GM23338 (cell line): ENCODE data around the gene ANGPTL2. TPM values are rescaled to one million over a fixed set of nuclear protein-coding genes. Genes with fewer than 3 reads are reported as not detected.

Source experiments
- ATAC-seq: fragments of 200-7000 bp; cut with Tn5 transposase; 3 replicates; pipeline ENCODE4 v1.9.1; 2020
- DNase-seq: peaks from one replicate; pipeline ENCODE4 v3.0.0-alpha.2; 2015; ENCODE audit warnings: low spot score
- H2AFZ ChIP-seq: fragments of 200-600 bp; sonication (generic); 2 replicates; pipeline ENCODE4 v1.8.0; 2016; ENCODE audit warnings: antibody characterized with exemption, mild to moderate bottlenecking, moderate library complexity
- H3F3A ChIP-seq: fragments of 200-600 bp; sonication (generic); replicated peaks from 2 replicates; pipeline ENCODE4 v1.8.0; 2017; ENCODE audit warnings: antibody characterized with exemption, mixed run types, low read depth
- H3K27ac ChIP-seq: fragments of 200-600 bp; sonication (generic); 2 replicates; pipeline ENCODE4 v1.6.1; 2016; ENCODE audit warnings: low read depth
- H3K27me3 ChIP-seq: fragments of 200-600 bp; sonication (generic); 2 replicates; pipeline ENCODE4 v1.8.0; 2016; ENCODE audit warnings: mild to moderate bottlenecking, mixed run types, moderate library complexity; ENCODE audit not compliant: insufficient read depth
- H3K36me3 ChIP-seq: fragments of 200-600 bp; sonication (generic); 2 replicates; pipeline ENCODE4 v1.8.0; 2016; ENCODE audit warnings: mild to moderate bottlenecking; ENCODE audit not compliant: insufficient read depth
- H3K4me1 ChIP-seq: fragments of 200-600 bp; sonication (generic); 2 replicates; pipeline ENCODE4 v1.8.0; 2016; ENCODE audit warnings: mild to moderate bottlenecking, moderate library complexity; ENCODE audit not compliant: insufficient read depth
- H3K4me2 ChIP-seq: fragments of 200-600 bp; sonication (generic); 2 replicates; pipeline ENCODE4 v1.7.1; 2017; ENCODE audit warnings: mixed run types
- H3K4me3 ChIP-seq: fragments of 200-600 bp; sonication (generic); 2 replicates; pipeline ENCODE4 v1.6.1; 2016; ENCODE audit warnings: mixed run types
- H3K79me2 ChIP-seq: fragments of 200-600 bp; sonication (generic); replicated peaks from 2 replicates; pipeline ENCODE4 v1.8.0; 2017; ENCODE audit warnings: mild to moderate bottlenecking; ENCODE audit not compliant: insufficient read depth
- H3K9me2 ChIP-seq: fragments of 200-600 bp; sonication (generic); 2 replicates; pipeline ENCODE4 v1.8.0; 2017; ENCODE audit not compliant: insufficient read depth
- H4K20me1 ChIP-seq: fragments of 200-600 bp; sonication (generic); replicated peaks from 2 replicates; pipeline ENCODE4 v1.8.0; 2017; ENCODE audit warnings: mild to moderate bottlenecking; ENCODE audit not compliant: insufficient read depth
- H3K27ac Mint-ChIP-seq: 2 replicates; pipeline ENCODE4 v1.8.0; 2020; ENCODE audit warnings: inconsistent platforms, mild to moderate bottlenecking, moderate library complexity, mixed read lengths
- H3K27me3 Mint-ChIP-seq: 3 replicates; pipeline ENCODE4 v1.8.0; 2022; ENCODE audit warnings: low read depth, mild to moderate bottlenecking, moderate library complexity, mixed read lengths, inconsistent platforms; ENCODE audit not compliant: insufficient read depth, poor library complexity
- H3K36me3 Mint-ChIP-seq: 3 replicates; pipeline ENCODE4 v1.8.0; 2021; ENCODE audit warnings: low read depth, mild to moderate bottlenecking, inconsistent platforms, moderate library complexity, mixed read lengths
- H3K4me1 Mint-ChIP-seq: 3 replicates; pipeline ENCODE4 v1.8.0; 2020; ENCODE audit warnings: mild to moderate bottlenecking, inconsistent platforms, mixed read lengths
- H3K4me3 Mint-ChIP-seq: 3 replicates; pipeline ENCODE4 v1.8.0; 2021; ENCODE audit warnings: moderate library complexity, mild to moderate bottlenecking, inconsistent platforms, mixed read lengths
- H3K9me3 Mint-ChIP-seq: 3 replicates; pipeline ENCODE4 v1.8.0; 2020; ENCODE audit warnings: moderate library complexity, mild to moderate bottlenecking, inconsistent platforms, mixed read lengths
- CREB1 ChIP-seq: fragments of 250-450 bp; sonication (Bioruptor Pico); IDR thresholded peaks from 2 replicates; pipeline ENCODE4 v1.5.0; 2020; ENCODE audit warnings: low read depth, mild to moderate bottlenecking, moderate library complexity
- EZH2 ChIP-seq: fragments of 200-600 bp; sonication (generic); IDR thresholded peaks from one replicate; pipeline ENCODE4 v1.8.0; 2017; ENCODE audit warnings: antibody characterized with exemption, mild to moderate bottlenecking, low read depth; ENCODE audit not compliant: unreplicated experiment
- JUNB ChIP-seq: IDR thresholded peaks from one replicate; pipeline ENCODE4 v1.6.1; 2016; ENCODE audit warnings: antibody characterized with exemption; ENCODE audit not compliant: unreplicated experiment
- NANOG ChIP-seq: IDR thresholded peaks from 2 replicates; pipeline ENCODE4 v1.6.1; 2016; ENCODE audit warnings: antibody characterized with exemption, borderline replicate concordance
- POLR2AphosphoS5 ChIP-seq: IDR thresholded peaks from 2 replicates; pipeline ENCODE4 v1.6.1; 2016; ENCODE audit warnings: antibody characterized with exemption, low read depth
- STAT1 ChIP-seq: IDR thresholded peaks from one replicate; pipeline ENCODE4 v1.6.1; 2016; ENCODE audit warnings: antibody characterized with exemption; ENCODE audit not compliant: unreplicated experiment
- ZNF114 ChIP-seq: fragments of 250-450 bp; sonication (Bioruptor Pico); IDR thresholded peaks from 2 replicates; pipeline ENCODE4 v1.5.0; 2020; ENCODE audit warnings: mild to moderate bottlenecking, moderate library complexity
- ZNF331 ChIP-seq: fragments of 250-450 bp; sonication (Bioruptor Pico); IDR thresholded peaks from 2 replicates; pipeline ENCODE4 v1.5.0; 2020; ENCODE audit warnings: low read depth, mild to moderate bottlenecking, moderate library complexity
- polyA plus RNA-seq: library from polyadenylated mRNA; unstranded; fragments of >200 nt; fragmentation: Nextera tagmentation; extraction: Ambion mirVana; gene quantifications from 2 replicates; pipeline ENCODE4 v1.2.1, GENCODE V29; 2016
- total RNA-seq: library from RNA; depleted of rRNA; stranded (reverse); fragments of >200 nt; shearing (Covaris generic); gene quantifications from 2 replicates; pipeline ENCODE4 v1.2.3, GENCODE V29; 2014
- TF ChIP-seq, protein P1 (sequence below), 2 experiments: fragments of 200-600 bp in 1 of 2; sonication (generic) in 1 of 2; conservative IDR thresholded peaks; 2 replicates each; pipeline versions ENCODE4 v1.5.1 to v1.6.1; 2016 to 2017; ENCODE audit warnings: antibody characterized with exemption in 2 of 2, low read depth in 2 of 2, mild to moderate bottlenecking in 2 of 2, moderate library complexity in 1 of 2
- TF ChIP-seq, protein P2 (sequence below): IDR thresholded peaks from one replicate; pipeline ENCODE4 v1.6.1; 2018; ENCODE audit warnings: antibody characterized with exemption; ENCODE audit not compliant: unreplicated experiment

Gene ANGPTL2
- total and polyA plus RNA-seq, 2 experiments from 2014 or later = 2.9 to 5.2 TPM

DNA sequence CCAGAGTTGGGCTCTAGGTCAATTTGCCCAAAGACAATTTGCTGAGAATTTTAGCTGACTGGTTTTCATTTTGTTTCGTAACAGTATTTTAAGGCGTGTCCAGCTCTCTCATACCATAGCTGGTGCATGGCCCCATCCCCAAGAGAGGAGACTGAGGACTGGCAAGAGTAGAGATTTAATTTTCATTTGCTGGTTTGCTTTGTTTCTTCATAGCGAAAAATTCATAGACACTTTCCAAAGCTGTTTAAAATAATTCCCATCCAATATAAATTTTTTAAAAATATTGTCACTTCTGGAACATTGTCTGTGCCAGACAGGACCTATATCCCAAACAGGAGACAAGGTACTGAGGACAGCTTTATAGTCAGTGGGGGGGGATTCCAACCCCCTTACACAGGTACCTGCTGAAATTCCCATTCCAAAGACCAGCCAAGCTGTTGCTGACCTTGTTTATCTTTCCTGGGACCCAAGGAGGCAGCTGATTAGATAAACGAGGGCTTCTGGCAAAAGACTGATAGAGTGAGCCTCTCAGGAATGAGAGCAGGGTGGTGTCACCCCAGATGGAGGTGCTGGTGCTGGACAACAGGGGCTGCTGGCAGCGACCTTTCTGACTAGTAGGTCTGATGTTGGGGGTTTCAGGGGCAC lies 6.8 kb upstream of the ANGPTL2 start:
- TF ChIP-seq POLR2AphosphoS5 = no peak
- TF ChIP-seq ZNF114 = no peak
- no peak for TF ChIP-seq STAT1
- TF ChIP-seq, protein P1, sequence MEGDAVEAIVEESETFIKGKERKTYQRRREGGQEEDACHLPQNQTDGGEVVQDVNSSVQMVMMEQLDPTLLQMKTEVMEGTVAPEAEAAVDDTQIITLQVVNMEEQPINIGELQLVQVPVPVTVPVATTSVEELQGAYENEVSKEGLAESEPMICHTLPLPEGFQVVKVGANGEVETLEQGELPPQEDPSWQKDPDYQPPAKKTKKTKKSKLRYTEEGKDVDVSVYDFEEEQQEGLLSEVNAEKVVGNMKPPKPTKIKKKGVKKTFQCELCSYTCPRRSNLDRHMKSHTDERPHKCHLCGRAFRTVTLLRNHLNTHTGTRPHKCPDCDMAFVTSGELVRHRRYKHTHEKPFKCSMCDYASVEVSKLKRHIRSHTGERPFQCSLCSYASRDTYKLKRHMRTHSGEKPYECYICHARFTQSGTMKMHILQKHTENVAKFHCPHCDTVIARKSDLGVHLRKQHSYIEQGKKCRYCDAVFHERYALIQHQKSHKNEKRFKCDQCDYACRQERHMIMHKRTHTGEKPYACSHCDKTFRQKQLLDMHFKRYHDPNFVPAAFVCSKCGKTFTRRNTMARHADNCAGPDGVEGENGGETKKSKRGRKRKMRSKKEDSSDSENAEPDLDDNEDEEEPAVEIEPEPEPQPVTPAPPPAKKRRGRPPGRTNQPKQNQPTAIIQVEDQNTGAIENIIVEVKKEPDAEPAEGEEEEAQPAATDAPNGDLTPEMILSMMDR (conservative IDR thresholded peaks at IDR 0.05; ENCODE audit: low read depth in 2 of 2) = no peak
- H3K9me2 ChIP-seq = no peaks in the 10 kb centered on the region
- ATAC-seq (no peak), DNase-seq (no peak)
- H3K27me3 Mint-ChIP-seq = peaks cover 9% of the 10 kb centered on the region
- no peaks in the 10 kb centered on the region for H3K9me3 Mint-ChIP-seq
- peaks cover 31% of the 10 kb centered on the region for H3K4me1 Mint-ChIP-seq
- H3K4me3 Mint-ChIP-seq = no peak overlapping the region
- H3K4me2 ChIP-seq = no peak overlapping the region
- no peaks in the 10 kb centered on the region for H3K36me3 ChIP-seq
- H3K4me3 ChIP-seq = no peak overlapping the region
- no peaks in the 10 kb centered on the region for H3K36me3 Mint-ChIP-seq
- H4K20me1 ChIP-seq = peaks cover 4% of the 10 kb centered on the region
- H3K79me2 ChIP-seq = no peaks in the 10 kb centered on the region
- no peak overlapping the region for H3K27ac ChIP-seq
- no peak overlapping the region for H3K27ac Mint-ChIP-seq
- H2AFZ ChIP-seq = no peak overlapping the region
- no peaks in the 10 kb centered on the region for H3K27me3 ChIP-seq
- H3K4me1 ChIP-seq = peaks cover 24% of the 10 kb centered on the region
- H3F3A ChIP-seq = no peaks in the 10 kb centered on the region

DNA sequence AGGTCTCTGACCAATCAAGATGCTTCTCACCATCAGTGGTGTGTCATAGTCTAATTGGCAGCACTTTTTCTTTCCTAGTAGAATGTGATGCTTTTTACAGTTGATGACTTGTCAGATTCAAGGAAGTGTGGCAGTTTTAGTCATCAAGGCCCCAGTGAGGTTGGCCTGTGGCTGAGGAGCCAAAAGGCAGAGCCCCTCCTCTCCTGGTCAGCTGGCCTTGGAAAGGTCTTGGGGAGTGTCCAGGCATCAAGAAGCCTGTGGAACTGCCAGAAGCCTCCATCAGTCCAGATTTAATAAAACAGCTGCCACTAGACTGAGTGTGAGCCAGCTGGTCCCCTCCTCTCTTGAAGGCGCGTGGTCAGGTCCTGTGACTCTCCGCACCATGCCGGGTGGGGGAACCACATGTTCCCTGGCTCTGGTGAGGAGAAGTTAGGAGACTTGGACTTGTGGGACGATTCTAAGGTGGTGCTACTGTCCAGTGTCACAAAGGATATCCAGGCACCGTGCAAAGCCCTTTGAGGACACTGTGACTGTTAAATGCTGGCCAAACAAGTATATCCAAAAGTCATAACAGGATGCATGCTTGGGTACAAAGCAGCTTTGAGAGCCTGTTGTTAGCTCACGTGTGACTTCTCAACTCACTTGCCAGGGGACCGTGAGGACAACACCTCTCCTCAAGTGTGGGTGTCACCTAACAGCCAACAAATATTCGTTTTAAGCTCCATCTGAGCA lies 6.1 kb upstream of the ANGPTL2 start:
- H3K79me2 ChIP-seq = no peaks in the 10 kb centered on the region
- H3K27ac ChIP-seq = no peak overlapping the region
- Mint-ChIP-seq H3K27me3 (peaks cover 14% of the 10 kb centered on the region), H3K9me3 (no peaks in the 10 kb centered on the region), H3K4me3 (no peak overlapping the region), H3K36me3 (no peaks in the 10 kb centered on the region), H3K27ac (no peak overlapping the region), H3K4me1 (peaks cover 28% of the 10 kb centered on the region)
- no peak overlapping the region for H3K4me2 ChIP-seq
- H4K20me1 ChIP-seq = peaks cover 4% of the 10 kb centered on the region
- DNase-seq = no peak
- H3K4me1 ChIP-seq = peaks cover 21% of the 10 kb centered on the region
- H3K27me3 ChIP-seq = no peaks in the 10 kb centered on the region
- H2AFZ ChIP-seq = no peak overlapping the region
- no peaks in the 10 kb centered on the region for H3K36me3 ChIP-seq
- no peaks in the 10 kb centered on the region for H3F3A ChIP-seq
- no peak for ATAC-seq
- H3K9me2 ChIP-seq = no peaks in the 10 kb centered on the region
- no peak for TF ChIP-seq JUNB
- H3K4me3 ChIP-seq = no peak overlapping the region

DNA sequence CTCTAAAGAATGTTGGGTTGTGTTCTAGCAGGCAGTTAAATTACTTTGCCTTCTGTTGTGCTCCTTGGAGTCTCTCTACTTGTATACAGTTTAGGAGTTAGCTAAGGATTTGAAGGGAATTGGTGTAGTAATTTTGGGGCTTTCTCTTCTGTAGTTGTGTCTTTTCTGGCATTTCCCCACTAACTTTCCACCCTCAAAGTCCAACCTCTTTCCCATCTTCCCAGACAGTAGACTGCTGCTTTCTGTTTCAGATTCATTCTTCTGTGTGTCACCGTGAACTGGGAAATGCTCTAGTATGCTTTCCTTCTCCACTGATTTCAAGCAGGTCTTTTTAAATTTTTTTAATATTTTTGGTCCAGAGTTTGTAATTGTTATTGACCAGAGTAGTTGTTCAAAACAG lies 4.5 kb upstream of the ANGPTL2 start:
- H3K4me3 ChIP-seq = no peak overlapping the region
- ATAC-seq (no peak), DNase-seq (no peak)
- Mint-ChIP-seq H3K4me1 (peaks cover 21% of the 10 kb centered on the region), H3K27me3 (peaks cover 17% of the 10 kb centered on the region), H3K4me3 (no peak overlapping the region), H3K9me3 (no peaks in the 10 kb centered on the region), H3K27ac (no peak overlapping the region), H3K36me3 (no peaks in the 10 kb centered on the region)
- H3K27me3 ChIP-seq = no peaks in the 10 kb centered on the region
- H4K20me1 ChIP-seq = peaks cover 4% of the 10 kb centered on the region
- no peaks in the 10 kb centered on the region for H3K79me2 ChIP-seq
- H3K4me2 ChIP-seq = no peak overlapping the region
- H3K4me1 ChIP-seq = peaks cover 18% of the 10 kb centered on the region; the same call in 1 of the 2 replicates
- H3K27ac ChIP-seq = no peak overlapping the region
- H2AFZ ChIP-seq = no peak overlapping the region
- no peaks in the 10 kb centered on the region for H3K36me3 ChIP-seq
- no peaks in the 10 kb centered on the region for H3K9me2 ChIP-seq
- H3F3A ChIP-seq = peaks cover 4% of the 10 kb centered on the region; the same call in 1 of the 2 replicates
- TF ChIP-seq POLR2AphosphoS5 (no peak), JUNB (no peak), ZNF331 (CRISPR knock-in tag) (no peak), ZNF114 (no peak), EZH2 (no peak), NANOG (no peak), CREB1 (no peak), STAT1 (no peak)
- TF ChIP-seq, protein P1 (conservative IDR thresholded peaks at IDR 0.05; ENCODE audit: low read depth in 2 of 2) = no peak
- TF ChIP-seq, protein P2, sequence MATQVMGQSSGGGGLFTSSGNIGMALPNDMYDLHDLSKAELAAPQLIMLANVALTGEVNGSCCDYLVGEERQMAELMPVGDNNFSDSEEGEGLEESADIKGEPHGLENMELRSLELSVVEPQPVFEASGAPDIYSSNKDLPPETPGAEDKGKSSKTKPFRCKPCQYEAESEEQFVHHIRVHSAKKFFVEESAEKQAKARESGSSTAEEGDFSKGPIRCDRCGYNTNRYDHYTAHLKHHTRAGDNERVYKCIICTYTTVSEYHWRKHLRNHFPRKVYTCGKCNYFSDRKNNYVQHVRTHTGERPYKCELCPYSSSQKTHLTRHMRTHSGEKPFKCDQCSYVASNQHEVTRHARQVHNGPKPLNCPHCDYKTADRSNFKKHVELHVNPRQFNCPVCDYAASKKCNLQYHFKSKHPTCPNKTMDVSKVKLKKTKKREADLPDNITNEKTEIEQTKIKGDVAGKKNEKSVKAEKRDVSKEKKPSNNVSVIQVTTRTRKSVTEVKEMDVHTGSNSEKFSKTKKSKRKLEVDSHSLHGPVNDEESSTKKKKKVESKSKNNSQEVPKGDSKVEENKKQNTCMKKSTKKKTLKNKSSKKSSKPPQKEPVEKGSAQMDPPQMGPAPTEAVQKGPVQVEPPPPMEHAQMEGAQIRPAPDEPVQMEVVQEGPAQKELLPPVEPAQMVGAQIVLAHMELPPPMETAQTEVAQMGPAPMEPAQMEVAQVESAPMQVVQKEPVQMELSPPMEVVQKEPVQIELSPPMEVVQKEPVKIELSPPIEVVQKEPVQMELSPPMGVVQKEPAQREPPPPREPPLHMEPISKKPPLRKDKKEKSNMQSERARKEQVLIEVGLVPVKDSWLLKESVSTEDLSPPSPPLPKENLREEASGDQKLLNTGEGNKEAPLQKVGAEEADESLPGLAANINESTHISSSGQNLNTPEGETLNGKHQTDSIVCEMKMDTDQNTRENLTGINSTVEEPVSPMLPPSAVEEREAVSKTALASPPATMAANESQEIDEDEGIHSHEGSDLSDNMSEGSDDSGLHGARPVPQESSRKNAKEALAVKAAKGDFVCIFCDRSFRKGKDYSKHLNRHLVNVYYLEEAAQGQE = no peak
